ENCODE measurements around the gene GABBR2. TPM values are rescaled to one million over a fixed set of nuclear protein-coding genes. Genes with fewer than 3 reads are reported as not detected.

GABBR2 gene
- total RNA-seq, 2 donors from 2014 or later, result not detected

DNA sequence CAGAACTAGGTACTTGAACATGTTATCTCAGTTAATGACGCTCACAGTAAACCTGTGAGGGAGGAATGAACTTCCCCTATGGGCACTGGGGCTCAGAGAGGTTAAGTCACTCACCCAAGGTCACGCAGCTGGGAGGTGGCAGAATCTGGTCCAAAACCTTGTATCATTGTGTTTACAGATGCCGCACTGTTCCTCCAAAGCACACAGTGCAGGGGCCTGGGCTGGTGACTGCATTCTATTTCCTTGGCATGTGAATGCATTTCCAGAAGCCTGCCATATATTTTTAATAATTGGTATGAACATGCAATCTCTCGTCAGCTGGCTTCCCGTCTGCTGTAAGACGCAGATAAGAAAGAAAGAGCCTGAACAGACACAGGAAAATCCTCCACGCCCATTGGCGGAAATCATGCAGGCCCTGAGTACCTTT is 376.3 kb downstream of the GABBR2 start:
- intact Hi-C loops (cut with DNase I), result no loop called here
- 60 to 64% methylated on average over 8 of the region's 8 CpGs for WGBS, 2 donors
- Histone ChIP-seq H3K4me1 (no peaks in the 10 kb centered on the region), H3K27ac (no peak overlapping the region), H3K27me3 (no peaks in the 10 kb centered on the region), H3K9me3 (no peaks in the 10 kb centered on the region), H3K36me3 (replicated peaks in 1 of 2; ENCODE audit: insufficient read depth in 1 of 2, low read depth in 2 of 2) (no peaks in the 10 kb centered on the region), H3K4me3 (no peak overlapping the region)
- no peak for ATAC-seq
- DNase-seq, result no peak
- TF ChIP-seq POLR2A (IDR thresholded peaks at IDR 0.05), result no peak
- TF ChIP-seq, protein P1, sequence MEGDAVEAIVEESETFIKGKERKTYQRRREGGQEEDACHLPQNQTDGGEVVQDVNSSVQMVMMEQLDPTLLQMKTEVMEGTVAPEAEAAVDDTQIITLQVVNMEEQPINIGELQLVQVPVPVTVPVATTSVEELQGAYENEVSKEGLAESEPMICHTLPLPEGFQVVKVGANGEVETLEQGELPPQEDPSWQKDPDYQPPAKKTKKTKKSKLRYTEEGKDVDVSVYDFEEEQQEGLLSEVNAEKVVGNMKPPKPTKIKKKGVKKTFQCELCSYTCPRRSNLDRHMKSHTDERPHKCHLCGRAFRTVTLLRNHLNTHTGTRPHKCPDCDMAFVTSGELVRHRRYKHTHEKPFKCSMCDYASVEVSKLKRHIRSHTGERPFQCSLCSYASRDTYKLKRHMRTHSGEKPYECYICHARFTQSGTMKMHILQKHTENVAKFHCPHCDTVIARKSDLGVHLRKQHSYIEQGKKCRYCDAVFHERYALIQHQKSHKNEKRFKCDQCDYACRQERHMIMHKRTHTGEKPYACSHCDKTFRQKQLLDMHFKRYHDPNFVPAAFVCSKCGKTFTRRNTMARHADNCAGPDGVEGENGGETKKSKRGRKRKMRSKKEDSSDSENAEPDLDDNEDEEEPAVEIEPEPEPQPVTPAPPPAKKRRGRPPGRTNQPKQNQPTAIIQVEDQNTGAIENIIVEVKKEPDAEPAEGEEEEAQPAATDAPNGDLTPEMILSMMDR (IDR thresholded peaks at IDR 0.05), result no peak

DNA sequence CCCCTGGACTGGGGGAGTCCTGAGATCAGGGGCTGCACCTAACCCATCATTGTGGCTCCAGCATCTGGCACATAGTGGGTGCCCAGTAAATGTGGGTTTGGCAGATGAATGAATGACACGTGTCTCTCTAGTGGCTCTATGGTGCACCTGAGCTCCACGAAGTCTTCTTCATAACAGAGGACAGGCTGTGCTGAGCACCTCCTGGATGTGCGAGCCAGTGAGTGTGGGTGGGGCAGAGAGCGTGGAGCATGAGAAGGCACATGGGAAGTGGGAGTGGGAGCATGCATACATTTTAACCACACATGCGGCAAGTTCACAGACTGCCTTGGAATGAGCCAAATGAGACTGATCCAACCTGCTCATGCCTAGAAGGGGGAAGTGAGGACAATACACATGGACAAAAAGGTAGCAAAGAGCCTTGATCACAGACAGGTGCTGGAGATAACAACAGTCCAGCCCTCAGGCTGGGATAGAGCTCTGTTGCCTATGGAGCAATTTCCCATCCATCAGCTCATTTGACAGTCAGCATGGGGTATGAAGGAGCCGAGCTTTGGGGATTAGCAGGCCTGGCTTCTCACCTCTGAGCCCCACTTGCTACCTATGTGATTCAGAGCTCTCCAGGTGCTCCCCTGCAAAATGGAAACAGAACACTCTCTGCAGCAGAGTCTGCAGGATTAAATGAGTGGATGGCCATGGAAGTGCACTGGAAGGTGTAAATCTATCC is 377.0 kb downstream of the GABBR2 start:
- intact Hi-C loops (cut with DNase I), result no loop called here
- WGBS, 2 donors, result 78 to 84% methylated on average over 6 of the region's 6 CpGs
- no peak overlapping the region for H3K27ac ChIP-seq

DNA sequence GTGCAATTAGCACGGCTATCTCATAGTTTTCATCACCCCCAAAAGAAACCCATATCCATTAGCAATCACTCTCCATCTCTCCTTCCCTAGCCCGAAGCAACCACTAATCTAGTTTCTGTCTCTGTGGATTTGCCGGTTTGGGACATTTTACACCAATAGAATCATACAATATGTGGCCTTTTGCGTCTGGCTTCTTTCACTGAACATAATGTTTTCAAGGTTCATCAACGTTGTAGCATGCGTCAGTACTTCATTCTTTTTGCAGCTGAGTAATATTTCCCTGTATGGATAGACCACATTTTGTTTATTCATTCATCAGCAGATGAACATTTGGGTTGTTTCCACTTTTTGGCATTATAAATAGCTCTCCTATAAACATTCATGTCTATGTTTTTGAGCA is 377.9 kb downstream of the GABBR2 start:
- DNase-seq (no peak), ATAC-seq (no peak)
- Histone ChIP-seq H3K27me3 (no peaks in the 10 kb centered on the region), H3K4me3 (no peak overlapping the region), H3K27ac (no peak overlapping the region), H3K4me1 (no peaks in the 10 kb centered on the region), H3K9me3 (no peaks in the 10 kb centered on the region), H3K36me3 (replicated peaks in 1 of 2; ENCODE audit: insufficient read depth in 1 of 2, low read depth in 2 of 2) (no peaks in the 10 kb centered on the region)
- 78 to 86% methylated on average over 6 of the region's 6 CpGs for WGBS, 2 donors
- intact Hi-C loops (cut with DNase I), result no loop called here
- TF ChIP-seq, protein P1 (IDR thresholded peaks at IDR 0.05), result no peak
- TF ChIP-seq POLR2A (IDR thresholded peaks at IDR 0.05), result no peak

More for the DNA sequence above, 377.0 kb downstream of the GABBR2 start:
- TF ChIP-seq POLR2A (IDR thresholded peaks at IDR 0.05), result no peak
- TF ChIP-seq, protein P1 (IDR thresholded peaks at IDR 0.05), result no peak
- ATAC-seq, result no peak
- H3K4me3 ChIP-seq, result no peak overlapping the region
- H3K27me3 ChIP-seq, result no peaks in the 10 kb centered on the region
- DNase-seq, result no peak
- H3K4me1 ChIP-seq, result no peaks in the 10 kb centered on the region
- no peaks in the 10 kb centered on the region for H3K36me3 ChIP-seq (replicated peaks in 1 of 2; ENCODE audit: insufficient read depth in 1 of 2, low read depth in 2 of 2)
- no peaks in the 10 kb centered on the region for H3K9me3 ChIP-seq

DNA sequence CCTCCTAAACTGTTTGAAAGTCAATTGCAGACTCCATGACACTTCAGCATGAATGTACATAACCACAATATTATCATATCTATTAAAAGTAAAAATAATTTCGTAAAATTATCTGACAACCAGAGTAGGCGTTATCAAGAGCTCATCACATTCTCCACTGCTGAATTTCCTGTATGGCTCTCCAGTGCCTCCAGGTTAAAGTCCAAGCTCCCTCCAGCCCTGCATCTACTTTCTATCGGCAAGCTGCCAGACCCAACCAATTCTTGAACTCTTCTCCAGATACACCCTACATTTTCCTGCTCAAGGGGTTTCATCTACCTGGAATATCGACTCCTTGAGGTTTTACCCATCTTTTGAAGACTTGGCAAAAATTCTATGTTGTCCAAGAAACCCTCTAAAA is 378.8 kb downstream of the GABBR2 start:
- no peak overlapping the region for H3K27ac ChIP-seq
- intact Hi-C loops (cut with DNase I), result no loop called here
- no peak overlapping the region for H3K4me3 ChIP-seq
- DNase-seq (peak in 1 of 4 donors; percentile 30), ATAC-seq (no peak)
- no peaks in the 10 kb centered on the region for H3K9me3 ChIP-seq
- H3K27me3 ChIP-seq, result no peaks in the 10 kb centered on the region
- WGBS, 2 donors, result 37 to 43% methylated on average over 4 of the region's 4 CpGs
- H3K36me3 ChIP-seq (replicated peaks in 1 of 2; ENCODE audit: insufficient read depth in 1 of 2, low read depth in 2 of 2), result no peaks in the 10 kb centered on the region
- no peaks in the 10 kb centered on the region for H3K4me1 ChIP-seq
- TF ChIP-seq POLR2A (IDR thresholded peaks at IDR 0.05), result no peak
- TF ChIP-seq, protein P1 (IDR thresholded peaks at IDR 0.05), result no peak

DNA sequence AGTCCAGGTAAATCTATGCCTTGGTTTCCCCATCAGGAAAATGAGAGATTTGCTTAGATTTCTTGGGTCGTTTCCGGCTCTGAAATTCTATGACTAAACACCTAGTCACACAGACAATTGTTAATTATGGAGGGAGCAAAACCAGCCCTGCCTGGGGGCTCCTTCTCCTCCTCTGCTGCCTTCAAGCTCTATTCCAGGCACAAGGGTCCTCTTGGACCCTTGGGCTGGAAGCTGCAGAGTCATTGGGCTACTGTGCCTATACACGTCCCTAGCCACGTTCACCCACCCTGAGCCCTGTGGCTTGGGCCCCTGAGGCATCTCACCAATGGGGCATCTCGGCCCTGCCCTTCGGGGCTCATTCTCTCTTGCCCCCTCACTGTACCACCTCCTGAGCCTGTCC is 379.5 kb downstream of the GABBR2 start:
- Histone ChIP-seq H3K4me1 (no peaks in the 10 kb centered on the region), H3K27me3 (no peaks in the 10 kb centered on the region), H3K4me3 (no peak overlapping the region), H3K27ac (no peak overlapping the region), H3K9me3 (no peaks in the 10 kb centered on the region), H3K36me3 (replicated peaks in 1 of 2; ENCODE audit: insufficient read depth in 1 of 2, low read depth in 2 of 2) (no peaks in the 10 kb centered on the region)
- TF ChIP-seq POLR2A (IDR thresholded peaks at IDR 0.05), result no peak
- TF ChIP-seq, protein P1 (IDR thresholded peaks at IDR 0.05), result no peak
- ATAC-seq (no peak), DNase-seq (no peak)
- intact Hi-C loops (cut with DNase I), result no loop called here
- WGBS, 2 donors, result 84% methylated on average over 6 of the region's 6 CpGs
